Chondrocyte (in vitro differentiated cells): ENCODE measurements around the gene TMEM88. TPM values are rescaled to one million over a fixed set of nuclear protein-coding genes. Genes with fewer than 3 reads are reported as not detected.
A peak's percentile ranks its signal among the peaks of the same experiment; 100 is the strongest.

Experiments
- DNase-seq: peaks from one replicate; pipeline ENCODE4 v3.0.0; 2021; ENCODE audit warnings: mixed read lengths, low spot score
- H3K27ac Mint-ChIP-seq: one replicate; pipeline ENCODE4 v1.8.0; 2021; ENCODE audit warnings: mild to moderate bottlenecking, moderate library complexity, mixed read lengths; ENCODE audit not compliant: unreplicated experiment
- H3K27me3 Mint-ChIP-seq: 2 replicates; pipeline ENCODE4 v1.8.0; 2021; ENCODE audit warnings: low read depth, mixed read lengths
- H3K36me3 Mint-ChIP-seq: 2 replicates; pipeline ENCODE4 v1.8.0; 2021; ENCODE audit warnings: low read depth, mixed read lengths
- H3K4me1 Mint-ChIP-seq: 2 replicates; pipeline ENCODE4 v1.8.0; 2021; ENCODE audit warnings: low read depth, mild to moderate bottlenecking, mixed read lengths
- H3K4me3 Mint-ChIP-seq: one replicate; pipeline ENCODE4 v1.8.0; 2021; ENCODE audit warnings: mild to moderate bottlenecking, moderate library complexity, mixed read lengths; ENCODE audit not compliant: unreplicated experiment
- H3K9me3 Mint-ChIP-seq: 2 replicates; pipeline ENCODE4 v1.8.0; 2021; ENCODE audit warnings: low read depth, mixed read lengths
- CTCF ChIP-seq: fragments of 200-600 bp; sonication (generic); IDR thresholded peaks from 2 replicates; pipeline ENCODE4 v1.5.0; 2021; ENCODE audit warnings: antibody characterized with exemption, mild to moderate bottlenecking, moderate library complexity
- total RNA-seq: library from RNA; stranded (reverse); gene quantifications from 3 replicates; pipeline ENCODE4 v1.2.1, GENCODE V29; 2021

TMEM88 gene
- total RNA-seq, 1 donor from 2014 or later = 1.9 TPM

DNA sequence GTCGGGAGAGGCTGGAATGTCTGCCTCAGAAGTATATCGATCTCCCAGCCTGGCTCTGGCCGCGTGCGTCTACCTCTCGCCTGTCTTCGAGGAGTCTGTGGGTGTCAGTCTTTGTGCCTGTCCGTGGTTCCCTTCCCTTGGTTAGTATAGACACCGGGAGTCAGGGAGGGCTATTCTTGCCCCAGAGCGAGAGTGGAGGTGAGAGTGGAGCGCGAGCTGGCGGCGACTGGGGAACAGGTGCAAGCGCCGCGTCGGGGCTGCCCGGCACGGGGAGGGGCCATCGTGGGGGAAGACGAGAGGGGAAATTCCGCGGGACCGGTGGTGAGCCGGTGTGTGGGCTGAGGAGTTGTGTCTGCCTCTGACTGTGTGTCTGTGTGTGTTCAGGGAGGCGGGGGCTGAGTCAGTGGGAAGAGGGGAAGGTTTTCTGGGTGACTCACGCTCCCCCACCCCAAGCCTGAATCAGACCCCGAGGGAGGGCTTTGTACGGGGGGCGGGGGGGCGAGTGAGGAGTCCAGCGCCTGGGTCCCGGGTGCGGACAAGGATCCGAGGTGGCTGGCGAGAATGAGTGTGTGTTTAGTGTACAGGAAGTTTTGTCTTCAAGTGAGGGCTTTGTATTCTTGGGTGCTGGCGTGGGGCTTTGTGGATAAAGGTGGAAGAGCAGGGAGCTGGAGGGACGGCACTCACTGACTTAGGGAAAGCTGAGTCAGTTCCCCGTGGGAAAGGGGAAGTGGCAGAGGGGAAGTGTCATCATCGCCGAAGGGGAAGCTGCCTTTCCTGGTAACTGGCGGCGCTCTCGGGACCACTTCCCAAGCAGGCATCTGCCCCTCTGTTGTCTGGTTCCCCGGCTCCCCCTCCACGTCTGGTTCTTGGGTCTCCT is 12.2 kb upstream of the TMEM88 start:
- Mint-ChIP-seq H3K27ac (peak overlapping the region; percentile 99), H3K4me1 (peaks cover 48% of the 10 kb centered on the region), H3K9me3 (no peaks in the 10 kb centered on the region), H3K36me3 (peaks cover 3% of the 10 kb centered on the region), H3K27me3 (no peaks in the 10 kb centered on the region), H3K4me3 (peak overlapping the region; percentile 98)
- TF ChIP-seq CTCF = no peak
- DNase-seq = peak; percentile 92

GRCh38 chr17:7843257-7843535 is 11.7 kb upstream of the TMEM88 start:
- Mint-ChIP-seq H3K4me3 (peak overlapping the region; percentile 98), H3K9me3 (no peaks in the 10 kb centered on the region), H3K27me3 (no peaks in the 10 kb centered on the region), H3K4me1 (peaks cover 46% of the 10 kb centered on the region), H3K36me3 (peaks cover 3% of the 10 kb centered on the region), H3K27ac (peak overlapping the region; percentile 99)
- DNase-seq = no peak
- no peak for TF ChIP-seq CTCF

DNA sequence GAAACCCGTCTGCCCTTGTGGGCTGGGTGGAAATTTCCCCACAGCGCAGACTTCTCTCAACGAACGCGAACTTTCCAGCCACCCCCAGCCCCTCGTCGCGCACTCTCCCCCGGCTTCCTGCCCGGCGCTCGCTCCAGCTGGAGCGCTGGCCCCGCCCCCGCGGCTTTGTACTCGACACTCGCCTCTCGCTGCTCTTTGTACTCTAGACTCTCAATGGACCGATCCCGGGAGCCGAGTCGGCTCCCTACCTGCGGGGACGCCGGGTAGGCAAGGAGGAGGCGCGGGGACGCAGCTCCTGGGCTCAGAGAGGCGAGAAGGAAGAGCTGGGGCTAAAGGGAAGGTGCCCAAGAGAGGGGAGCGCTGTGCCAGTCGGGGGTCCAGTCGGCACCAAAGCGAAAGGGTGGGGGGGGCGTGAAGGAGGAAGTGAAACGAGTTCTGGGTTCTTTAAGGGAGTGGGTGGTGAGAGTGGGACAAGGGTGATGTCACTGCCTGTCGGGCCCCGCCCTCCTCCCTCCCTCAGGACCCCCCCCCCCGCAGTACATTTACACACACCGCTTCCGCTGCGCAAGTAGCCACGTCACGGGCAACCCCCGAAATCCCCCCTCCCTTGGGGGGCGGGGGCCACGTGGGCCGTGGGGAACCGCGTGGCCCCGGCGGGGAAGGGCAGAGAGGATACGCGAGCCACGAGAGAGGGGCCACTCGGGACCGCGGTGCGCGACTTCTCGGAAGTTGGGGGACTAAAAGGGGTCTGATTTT is 11.2 kb upstream of the TMEM88 start:
- Mint-ChIP-seq H3K4me1 (peaks cover 42% of the 10 kb centered on the region), H3K27ac (peak overlapping the region; percentile 99), H3K4me3 (peak overlapping the region; percentile 98), H3K27me3 (no peaks in the 10 kb centered on the region), H3K36me3 (peaks cover 3% of the 10 kb centered on the region), H3K9me3 (no peaks in the 10 kb centered on the region)
- no peak for DNase-seq
- no peak for TF ChIP-seq CTCF

DNA sequence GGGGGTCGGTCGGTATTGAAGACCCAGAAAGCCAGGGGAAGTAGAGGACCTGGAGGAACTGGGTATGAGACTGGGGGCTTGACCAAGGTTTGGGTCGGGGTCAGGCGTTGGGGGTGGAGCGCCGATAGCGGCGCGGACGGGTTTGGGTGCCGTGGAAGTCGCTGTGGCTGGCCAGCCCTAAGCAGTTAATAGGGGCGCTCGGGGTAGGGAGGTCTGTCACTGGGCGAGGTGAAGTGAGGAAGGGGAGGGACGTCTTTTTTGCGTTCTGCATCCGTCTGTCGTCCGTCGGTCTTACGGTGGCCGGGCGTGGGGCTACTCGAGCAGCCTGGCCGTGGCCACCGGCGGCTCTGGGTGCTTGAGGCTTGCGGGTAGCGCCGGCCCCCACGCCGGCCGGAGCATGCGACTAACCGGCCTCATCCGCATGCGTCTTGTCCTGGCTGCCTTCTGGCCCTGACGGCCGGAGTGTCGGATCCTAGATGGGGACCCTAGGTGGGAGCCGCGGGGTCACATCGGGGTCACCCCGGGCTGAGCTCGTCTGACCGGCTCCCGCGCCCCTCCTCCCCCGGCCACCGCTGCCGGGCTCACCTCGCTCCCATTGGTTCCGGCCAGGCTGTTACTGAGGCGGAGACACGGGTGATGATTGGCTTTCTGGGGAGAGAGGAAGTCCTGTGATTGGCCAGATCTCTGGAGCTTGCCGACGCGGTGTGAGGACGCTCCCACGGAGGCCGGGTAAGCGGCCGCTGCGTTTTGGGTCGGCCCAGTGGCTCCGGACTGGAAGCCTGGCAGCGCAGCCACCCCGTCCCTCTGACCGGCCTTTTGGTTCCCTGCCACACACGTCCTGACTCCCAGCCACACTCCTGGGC is 10.3 kb upstream of the TMEM88 start:
- H3K9me3 Mint-ChIP-seq = no peaks in the 10 kb centered on the region
- peak overlapping the region; percentile 98 for H3K4me3 Mint-ChIP-seq
- no peaks in the 10 kb centered on the region for H3K27me3 Mint-ChIP-seq
- no peak for TF ChIP-seq CTCF
- peaks cover 4% of the 10 kb centered on the region for H3K36me3 Mint-ChIP-seq
- peak overlapping the region; percentile 99 for H3K27ac Mint-ChIP-seq
- peaks cover 34% of the 10 kb centered on the region for H3K4me1 Mint-ChIP-seq
- no peak for DNase-seq
